Hindlimb muscle (tissue), 1 donor: ENCODE results near the gene POLR3A. TPM values are rescaled to one million over a fixed set of nuclear protein-coding genes. Genes with fewer than 3 reads are reported as not detected.
"Not testable (repeated sequence)": the region's sequence is repeated elsewhere in the genome, so short reads cannot be mapped to it uniquely, and the experiment has no call there.

Experiments
- DNase-seq: peaks from one replicate; pipeline ENCODE4 v3.0.0-alpha.2; 2013
- polyA plus RNA-seq: library from polyadenylated mRNA; unstranded; fragments of 120-200 nt; gene quantifications from one replicate; pipeline ENCODE4 v1.2.1, GENCODE V29; 2013; ENCODE audit not compliant: insufficient read length

POLR3A gene
- 15.5 TPM for polyA plus RNA-seq

DNA sequence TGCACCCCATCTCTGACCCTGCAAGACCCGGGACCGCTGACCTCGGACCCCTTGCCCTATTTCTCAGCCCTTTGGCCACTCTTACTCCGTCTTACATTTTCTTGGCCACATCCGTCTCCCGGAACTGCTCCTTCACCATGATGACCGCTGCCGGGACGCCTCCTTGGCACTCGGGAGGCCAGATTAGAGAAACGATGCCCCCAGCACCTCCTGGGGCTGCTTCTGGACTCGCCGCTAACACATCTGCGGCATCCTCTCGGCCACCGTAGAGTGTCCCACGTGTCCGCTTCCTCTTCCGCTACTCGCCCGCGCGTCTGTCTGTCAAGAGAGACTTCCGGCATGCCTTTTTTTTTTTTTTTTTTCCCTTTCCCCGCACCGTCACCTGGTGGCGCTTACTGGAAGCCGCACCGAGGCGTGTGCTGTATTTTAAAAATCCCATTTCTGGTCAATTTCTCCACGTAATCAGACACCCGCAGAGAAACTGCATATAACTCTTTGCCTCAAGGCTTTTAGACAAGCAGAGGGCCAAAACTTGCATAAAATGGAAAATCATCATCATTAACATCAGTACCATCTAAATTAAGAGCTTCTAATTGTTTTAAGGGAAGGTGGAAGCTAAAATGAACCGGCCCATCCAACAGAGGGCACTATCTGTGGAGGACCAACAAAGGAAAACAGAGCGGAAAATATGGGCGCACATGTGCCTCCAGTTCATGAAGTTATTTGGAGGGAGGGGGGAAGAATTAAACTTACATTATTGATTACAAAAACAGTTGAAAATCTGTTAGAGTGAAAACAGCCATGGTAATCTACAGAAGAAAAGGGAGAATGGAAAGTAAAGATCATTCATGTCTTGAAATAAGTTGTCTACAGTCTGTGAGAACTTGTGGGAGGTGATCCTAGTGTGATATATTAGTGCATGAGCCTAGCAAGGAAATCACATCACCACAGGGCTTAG, at the start of gene POLR3A:
POLR3A (minus strand) TSS at position 247 of the 958 bp plus-strand sequence; CDS start at position 139, 108 bp downstream.
- DNase-seq: peak; percentile 96

DNA sequence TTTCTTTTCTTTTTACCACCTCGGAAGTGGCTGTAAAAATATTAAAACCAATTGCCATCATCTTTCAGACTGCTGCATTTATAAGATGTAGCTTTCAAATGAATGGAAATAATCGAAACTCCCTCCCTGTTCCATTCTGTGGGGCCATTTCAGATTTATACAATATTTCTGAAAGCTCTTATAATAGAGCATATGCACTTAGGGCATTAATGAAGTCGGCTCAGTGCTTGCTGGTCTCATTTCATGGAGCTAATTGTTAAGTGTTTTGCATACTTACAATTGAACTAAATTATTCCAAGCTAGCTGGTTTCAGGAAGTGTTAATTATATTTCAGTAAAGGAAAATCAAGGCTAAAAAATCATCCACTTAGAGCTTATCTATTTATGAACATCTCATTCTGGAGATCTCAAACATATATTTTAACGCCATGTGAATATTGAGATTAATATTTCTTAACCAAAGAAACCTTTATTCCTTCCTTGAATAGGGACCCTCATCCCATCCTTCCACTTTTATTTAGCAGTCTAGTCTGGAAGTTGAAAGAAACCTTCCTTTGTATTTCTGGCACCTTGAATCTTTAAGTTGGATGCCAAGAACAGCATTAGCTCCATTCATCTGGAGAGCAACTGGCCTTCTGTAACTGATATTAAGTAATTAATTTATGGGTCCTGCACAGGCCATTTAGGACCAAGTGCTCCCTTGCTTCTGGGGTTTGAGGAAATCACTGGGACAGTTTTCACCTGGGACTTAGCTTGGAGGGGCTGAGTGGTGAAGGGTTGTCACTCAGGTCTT, 49.4 kb upstream of the POLR3A start:
- no peak for DNase-seq

- DNase-seq: not testable (repeated sequence)
These were observed 46.5 kb upstream of the POLR3A start for GRCh38 chr10:78075806-78076205.

DNA sequence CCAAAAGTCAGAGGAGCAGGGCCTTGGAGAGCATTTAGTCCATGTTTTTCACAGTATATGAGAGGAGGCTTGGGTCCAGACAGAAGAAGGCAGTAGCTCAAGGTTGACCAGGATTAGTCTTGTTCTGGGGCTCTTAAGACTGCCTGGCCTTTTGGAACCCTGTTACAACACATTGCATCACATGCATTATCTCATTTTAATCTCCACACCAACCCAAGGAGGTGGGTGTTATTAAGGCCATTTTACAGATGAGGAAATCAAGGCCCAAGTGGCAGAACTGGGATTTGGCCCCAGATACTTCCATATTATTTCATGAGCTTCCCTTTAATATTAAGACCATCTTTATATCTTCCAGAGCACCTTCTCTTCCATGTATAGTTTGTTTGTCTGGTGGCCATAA, 43.2 kb upstream of the POLR3A start:
- DNase-seq: no peak

- no peak for DNase-seq
These were observed 42.5 kb upstream of the POLR3A start for GRCh38 chr10:78071857-78072179.

DNA sequence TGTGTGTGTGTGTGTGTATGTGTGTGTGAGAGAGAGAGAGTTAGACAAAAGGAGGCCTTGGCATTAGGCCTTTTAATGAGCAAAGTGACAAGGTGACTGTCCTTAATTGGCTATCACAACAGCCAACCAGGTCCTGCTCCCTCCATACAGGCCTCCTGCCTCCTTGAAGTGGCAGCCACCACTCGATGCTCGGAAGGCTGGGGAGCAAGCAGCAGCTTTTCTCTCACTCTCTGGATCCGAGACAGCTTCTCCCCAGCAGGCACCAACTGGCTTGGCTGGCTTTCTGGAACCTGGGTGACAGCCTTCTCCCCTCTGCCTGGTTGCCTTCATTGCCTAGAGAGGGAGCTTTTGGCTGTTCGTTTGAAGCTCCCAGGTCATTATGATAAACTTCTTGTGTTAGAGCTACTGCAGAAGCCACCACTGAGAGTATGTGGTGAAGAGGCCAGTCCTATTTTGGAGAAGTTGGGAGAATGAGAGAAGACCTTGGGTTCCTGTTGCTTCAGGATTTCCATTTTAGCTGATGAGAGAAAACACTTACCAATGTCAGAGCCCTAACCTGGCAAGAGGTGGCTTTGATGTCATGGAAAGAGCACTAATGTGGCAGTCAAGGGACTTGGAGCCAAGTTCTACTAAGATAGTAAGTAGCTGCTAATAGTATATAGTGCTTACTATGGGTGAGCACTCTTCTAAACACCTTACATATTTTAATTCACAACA, 42.0 kb upstream of the POLR3A start:
- DNase-seq: no peak

DNA sequence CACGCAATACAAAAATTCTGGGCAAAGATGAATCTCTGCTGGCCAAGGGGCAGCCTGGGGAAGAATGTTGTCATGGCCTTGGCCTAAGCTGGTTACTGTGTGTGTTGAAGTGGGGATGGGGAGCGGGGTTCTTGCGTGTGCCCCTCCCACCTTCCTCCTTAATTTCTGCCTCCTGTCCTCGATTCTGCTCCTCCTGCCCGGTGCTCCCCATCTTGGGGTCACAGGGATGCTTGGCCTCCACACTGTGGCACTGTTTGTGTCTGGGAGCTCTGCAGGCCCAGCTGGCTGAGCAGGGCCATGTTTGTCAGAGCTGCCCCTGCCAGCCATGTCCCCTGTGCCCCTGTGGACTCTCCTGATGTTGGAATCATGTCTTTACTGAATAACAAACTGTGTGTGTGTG, 41.4 kb upstream of the POLR3A start:
- no peak for DNase-seq

DNA sequence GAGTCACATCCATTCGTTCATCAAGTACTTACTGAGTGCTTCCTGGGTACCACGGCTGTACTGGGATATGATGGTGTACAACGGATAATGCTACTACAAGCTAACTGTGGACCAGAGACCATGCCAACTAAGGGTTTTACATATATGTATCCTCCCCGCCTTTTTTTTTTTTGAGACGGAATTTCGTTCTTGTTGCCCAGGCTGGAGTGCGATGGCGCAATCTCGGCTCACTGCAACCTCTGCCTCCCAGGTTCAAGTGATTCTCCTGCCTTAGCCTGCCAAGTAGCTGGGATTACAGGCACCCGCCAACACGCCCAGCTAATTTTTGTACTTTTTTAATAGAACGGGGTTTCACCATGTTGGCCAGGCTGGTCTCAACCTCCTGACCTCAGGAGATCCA, 40.7 kb upstream of the POLR3A start:
- DNase-seq: not testable (repeated sequence)

DNA sequence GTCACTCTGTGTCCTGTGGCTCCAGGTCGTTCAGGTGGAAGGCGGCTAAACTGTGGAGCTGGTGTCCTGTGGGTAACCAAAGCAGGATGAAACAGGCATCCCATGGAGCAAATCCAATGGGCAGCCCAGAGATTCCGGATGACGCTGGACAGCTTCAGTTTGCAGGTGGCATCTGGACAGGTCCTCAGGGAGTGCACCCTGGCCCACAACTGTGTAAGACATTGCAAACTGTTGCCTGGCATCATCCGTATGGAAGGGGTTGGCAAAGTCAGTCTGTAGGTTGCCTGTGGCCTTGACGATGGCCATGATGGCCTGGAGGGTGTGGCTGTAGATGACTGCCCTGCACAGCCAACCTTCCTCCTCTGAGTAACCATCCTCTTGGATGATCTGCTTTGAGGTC, 39.8 kb upstream of the POLR3A start:
- DNase-seq: no peak

GRCh38 chr10:78066728-78067430, 37.6 kb upstream of the POLR3A start:
- DNase-seq: no peak

DNA sequence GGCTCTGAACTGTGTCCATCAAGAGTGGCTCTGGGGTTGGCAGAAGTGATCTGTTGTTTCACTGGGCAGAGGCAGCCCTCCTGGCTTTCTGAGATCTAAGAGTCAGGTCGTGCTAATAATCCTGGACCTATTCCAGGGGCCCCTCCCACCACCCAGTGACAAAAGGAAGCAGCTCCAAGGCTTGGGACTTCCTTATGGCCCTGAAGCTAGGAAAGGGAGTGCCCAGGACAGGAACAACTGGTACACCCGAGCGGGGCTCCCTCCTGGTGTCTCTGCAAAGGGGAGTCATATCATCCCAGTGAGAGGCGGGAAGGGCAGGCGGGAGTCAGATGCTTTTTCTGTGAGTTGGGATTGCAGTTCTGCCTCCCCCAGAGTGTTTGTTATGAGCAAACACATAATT, 36.7 kb upstream of the POLR3A start:
- DNase-seq: no peak

DNA sequence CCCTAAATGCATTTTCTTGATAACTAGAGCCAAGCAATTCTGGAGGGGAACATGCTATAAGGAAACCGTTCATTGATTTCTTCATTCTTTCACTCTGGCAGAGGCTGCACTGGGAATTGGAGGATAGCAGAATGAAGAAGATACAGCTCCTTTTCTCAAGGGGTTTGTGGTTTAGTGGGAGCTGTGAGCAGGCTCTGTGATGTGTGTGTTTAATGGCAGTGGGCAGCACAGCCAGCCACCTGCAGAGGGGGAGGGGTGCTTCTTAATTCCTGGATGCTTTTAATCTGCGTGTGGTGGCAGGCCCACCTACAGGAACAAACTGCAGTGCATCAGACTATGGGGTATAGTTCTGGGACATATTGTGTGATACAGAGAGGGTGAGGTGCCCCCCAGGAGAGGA, 36.3 kb upstream of the POLR3A start:
- DNase-seq: no peak

GRCh38 chr10:78064919-78065318, 35.6 kb upstream of the POLR3A start:
- not testable (repeated sequence) for DNase-seq

GRCh38 chr10:78063236-78063635, 33.9 kb upstream of the POLR3A start:
- no peak for DNase-seq

- no peak for DNase-seq
These were observed 33.0 kb upstream of the POLR3A start for GRCh38 chr10:78062296-78062695.

GRCh38 chr10:78059906-78060702, 30.8 kb upstream of the POLR3A start:
- DNase-seq: no peak

DNA sequence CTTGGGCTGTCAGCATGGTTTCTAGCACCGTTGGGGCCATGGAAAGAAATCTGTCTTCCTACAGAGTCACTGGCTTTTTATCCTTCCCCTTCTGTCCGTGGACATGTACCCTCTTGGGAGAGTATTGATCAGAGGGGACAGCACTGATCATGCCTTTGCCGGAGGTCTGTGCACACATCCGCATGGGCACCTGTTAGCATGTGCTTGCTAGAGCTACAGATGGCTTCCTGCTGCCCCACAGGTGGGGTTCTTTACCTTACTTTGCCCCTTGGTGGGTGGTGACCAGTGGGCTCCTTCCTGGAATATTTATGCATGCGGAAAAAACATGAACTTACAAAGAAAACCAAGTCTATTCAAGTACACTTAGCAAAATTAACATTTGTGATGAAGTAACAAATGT, 29.2 kb upstream of the POLR3A start:
- no peak for DNase-seq

- DNase-seq: no peak
These were observed 24.0 kb upstream of the POLR3A start for GRCh38 chr10:78053211-78053868.

DNA sequence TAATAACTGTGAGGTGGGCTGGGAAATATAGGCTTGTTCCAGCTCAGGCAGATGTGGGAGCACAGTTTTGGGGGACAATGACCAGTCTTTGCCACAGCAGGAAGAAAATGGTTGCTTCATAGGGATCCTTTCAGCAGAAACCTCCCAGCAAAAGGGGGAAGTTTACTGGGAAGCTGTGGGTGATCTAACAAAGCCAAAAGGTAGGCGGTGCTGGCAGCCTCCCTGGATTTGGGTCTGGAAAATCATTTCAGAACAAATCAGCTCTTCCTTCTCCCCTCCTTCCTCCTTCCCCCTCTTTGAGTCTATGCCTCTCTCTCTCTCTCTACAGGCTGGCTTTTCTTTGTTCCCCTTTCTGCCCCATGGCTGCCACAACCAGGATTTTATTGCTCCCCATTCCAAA, 20.5 kb upstream of the POLR3A start:
- DNase-seq: peak; percentile 52

- peak; percentile 86 for DNase-seq
These were observed 18.1 kb upstream of the POLR3A start for GRCh38 chr10:78047314-78047891.
